K562 (cell line): ENCODE data around the gene TOR1AIP2. TPM values are rescaled to one million over a fixed set of nuclear protein-coding genes. Genes with fewer than 3 reads are reported as not detected.
A peak's percentile ranks its signal among the peaks of the same experiment; 100 is the strongest.

Experiments
- ATF6 ChIP-seq: sonication (generic); formaldehyde crosslinking; IDR thresholded peaks from 2 replicates; pipeline ENCODE4 v1.4.0; 2020; ENCODE audit warnings: mild to moderate bottlenecking, missing genetic modification reagents
- DACH1 ChIP-seq: fragments of 450-650 bp; IDR thresholded peaks from 2 replicates; pipeline ENCODE4 v1.6.1; 2018; ENCODE audit not compliant: partially characterized antibody
- FOXA1 ChIP-seq: fragments of 450-650 bp; IDR thresholded peaks from 2 replicates; pipeline ENCODE4 v1.6.1; 2016; ENCODE audit warnings: mild to moderate bottlenecking, borderline replicate concordance
- HEY1 ChIP-seq: fragments of 250-450 bp; sonication (Bioruptor Pico); IDR thresholded peaks from 2 replicates; pipeline ENCODE4 v1.5.0; 2020; ENCODE audit warnings: mild to moderate bottlenecking, moderate library complexity, borderline replicate concordance
- HMG20B ChIP-seq: fragments of 250-450 bp; sonication (Bioruptor Pico); IDR thresholded peaks from 2 replicates; pipeline ENCODE4 v1.5.0; 2021; ENCODE audit warnings: mild to moderate bottlenecking
- MITF ChIP-seq: IDR thresholded peaks from 2 replicates; pipeline ENCODE4 v1.6.1; 2014; ENCODE audit warnings: antibody characterized with exemption
- MTA3 ChIP-seq: fragments of 450-650 bp; formaldehyde crosslinking; IDR thresholded peaks from 2 replicates; pipeline ENCODE4 v1.6.1; 2017; ENCODE audit warnings: mild to moderate bottlenecking, borderline replicate concordance
- NCOA6 ChIP-seq: fragments of 450-650 bp; IDR thresholded peaks from 2 replicates; pipeline ENCODE4 v1.6.1; 2017; ENCODE audit warnings: mild to moderate bottlenecking
- NCOR1 ChIP-seq: fragments of 450-650 bp; IDR thresholded peaks from 2 replicates; pipeline ENCODE4 v1.6.1; 2016; ENCODE audit warnings: mild to moderate bottlenecking, moderate library complexity
- PCBP1 ChIP-seq: fragments of 200-400 bp; formaldehyde crosslinking; IDR thresholded peaks from 2 replicates; pipeline ENCODE4 v1.6.1; 2018; ENCODE audit warnings: mild to moderate bottlenecking, low read depth, low read length; ENCODE audit not compliant: poor library complexity, severe bottlenecking
- POLR2B ChIP-seq: fragments of 450-650 bp; IDR thresholded peaks from 2 replicates; pipeline ENCODE4 v1.6.1; 2018; ENCODE audit warnings: low read depth; ENCODE audit not compliant: partially characterized antibody
- SIX5 ChIP-seq, 2 experiments: IDR thresholded peaks; 2 replicates each; pipeline ENCODE4 v1.6.1; 2011; ENCODE audit warnings: low read length in 2 of 2, borderline replicate concordance in 1 of 2, low read depth in 1 of 2, mild to moderate bottlenecking in 1 of 2, moderate library complexity in 1 of 2; ENCODE audit not compliant: insufficient read depth in 1 of 2
- TEAD4 ChIP-seq, 2 experiments: sonication (generic) in 1 of 2; formaldehyde crosslinking in 1 of 2; IDR thresholded peaks; 2 replicates each; pipeline versions ENCODE4 v1.6.1 to v1.8.0; 2012 to 2022; ENCODE audit warnings: borderline replicate concordance in 1 of 2, inconsistent platforms in 1 of 2, low read length in 1 of 2, mild to moderate bottlenecking in 1 of 2, missing genetic modification reagents in 1 of 2
- ZNF146 ChIP-seq: IDR thresholded peaks from one replicate; pipeline ENCODE4 v1.6.1; 2018; ENCODE audit warnings: missing compliant biosample characterization; ENCODE audit not compliant: unreplicated experiment
- ZNF444 ChIP-seq: fragments of 250-450 bp; sonication (Bioruptor Pico); IDR thresholded peaks from 2 replicates; pipeline ENCODE4 v1.4.0; 2020; ENCODE audit warnings: mild to moderate bottlenecking, moderate library complexity
- ZNF76 ChIP-seq: fragments of 250-450 bp; sonication (Bioruptor Pico); IDR thresholded peaks from 2 replicates; pipeline ENCODE4 v1.4.0; 2020; ENCODE audit warnings: mild to moderate bottlenecking, moderate library complexity, borderline replicate concordance
- ZNF764 ChIP-seq: fragments of 250-450 bp; sonication (Bioruptor Pico); IDR thresholded peaks from 2 replicates; pipeline ENCODE4 v1.4.0; 2020; ENCODE audit warnings: low read depth, mild to moderate bottlenecking, moderate library complexity
- polyA plus RNA-seq, 8 experiments: library from polyadenylated mRNA; depleted of rRNA in 4 of 8; stranded (reverse) in 5 of 8; unstranded in 3 of 8; fragments of >200 nt; fragmentation: Nextera tagmentation in 2 of 8; fragmentation: Illumina TruSeq in 1 of 8; extraction: Ambion mirVana in 2 of 8; extraction: Trizol in 1 of 8; gene quantifications; 2 replicates each; pipeline versions ENCODE4 v1.2.1 to v1.2.3, GENCODE V29; 2011 to 2014; ENCODE audit warnings: inconsistent platforms in 1 of 8, missing spikeins in 1 of 8
- total RNA-seq, 7 experiments: library from RNA; depleted of rRNA in 6 of 7; stranded (reverse); fragments of >200 nt in 6 of 7; fragmentation: Illumina TruSeq in 2 of 7; extraction: Trizol in 2 of 7; gene quantifications; 2 replicates each; pipeline versions ENCODE4 v1.2.1 to v1.2.3, GENCODE V29; 2011 to 2021; ENCODE audit warnings: low replicate concordance in 1 of 7

TOR1AIP2 gene
- total and polyA plus RNA-seq, 9 of the 15 experiments (the other 6 are each of a cell fraction or from before 2014, with no cell fraction given), result 16.7 to 122 (median 41.4) TPM

- peak; percentile 83 for TF ChIP-seq MTA3
- no peak; the same call in 1 of the 2 replicates for TF ChIP-seq MITF
- no peak for TF ChIP-seq DACH1
- TF ChIP-seq ZNF444 (CRISPR knock-in tag), result no peak; the same call in 1 of the 2 replicates
- peak; percentile 82 to 85 for TF ChIP-seq SIX5 (IDR thresholded peaks at IDR 0.05; ENCODE audit: borderline replicate concordance in 1 of 2, insufficient read depth in 1 of 2, low read depth in 1 of 2, low read length in 2 of 2)
- peak; percentile 98 for TF ChIP-seq POLR2B
- TF ChIP-seq ZNF76 (CRISPR knock-in tag), result no peak
- TF ChIP-seq FOXA1, result no peak
- no peak for TF ChIP-seq HEY1 (CRISPR knock-in tag)
- peak; percentile 27; the same call in 1 of the 2 replicates for TF ChIP-seq TEAD4 (IDR thresholded peaks at IDR 0.05; ENCODE audit: low read length)
- no peak for TF ChIP-seq TEAD4 (CRISPR knock-in tag; IDR thresholded peaks at IDR 0.05; ENCODE audit: borderline replicate concordance)
- peak; percentile 71; the same call in 1 of the 2 replicates for TF ChIP-seq ATF6 (CRISPR knock-in tag)
- no peak for TF ChIP-seq HMG20B (CRISPR knock-in tag)
- TF ChIP-seq NCOA6, result no peak
- TF ChIP-seq ZNF764 (CRISPR knock-in tag), result no peak
- TF ChIP-seq ZNF146 (CRISPR knock-in tag), result no peak
- TF ChIP-seq PCBP1, result no peak
- no peak for TF ChIP-seq NCOR1
These were observed at the start of gene TOR1AIP2 (continued) for GRCh38 chr1:179877586-179878265.
